GM10266 (cell line): Measurements from ENCODE around the gene FYTTD1.

ENCODE experiments used
- DNase-seq: peaks from one replicate; pipeline ENCODE4 v3.0.0; 2012; ENCODE audit errors: extremely low spot score
- TF ChIP-seq, protein P1 (sequence below): IDR thresholded peaks from 2 replicates; pipeline ENCODE4 v1.5.1; 2012; ENCODE audit warnings: mild to moderate bottlenecking, low read depth; ENCODE audit not compliant: control insufficient read depth, insufficient read depth; ENCODE audit errors: missing control alignments

The FYTTD1 gene

GRCh38 chr3:197791892-197792647 lies 42.4 kb downstream of the FYTTD1 start:
- peak; percentile 59 for DNase-seq
- TF ChIP-seq, protein P1, sequence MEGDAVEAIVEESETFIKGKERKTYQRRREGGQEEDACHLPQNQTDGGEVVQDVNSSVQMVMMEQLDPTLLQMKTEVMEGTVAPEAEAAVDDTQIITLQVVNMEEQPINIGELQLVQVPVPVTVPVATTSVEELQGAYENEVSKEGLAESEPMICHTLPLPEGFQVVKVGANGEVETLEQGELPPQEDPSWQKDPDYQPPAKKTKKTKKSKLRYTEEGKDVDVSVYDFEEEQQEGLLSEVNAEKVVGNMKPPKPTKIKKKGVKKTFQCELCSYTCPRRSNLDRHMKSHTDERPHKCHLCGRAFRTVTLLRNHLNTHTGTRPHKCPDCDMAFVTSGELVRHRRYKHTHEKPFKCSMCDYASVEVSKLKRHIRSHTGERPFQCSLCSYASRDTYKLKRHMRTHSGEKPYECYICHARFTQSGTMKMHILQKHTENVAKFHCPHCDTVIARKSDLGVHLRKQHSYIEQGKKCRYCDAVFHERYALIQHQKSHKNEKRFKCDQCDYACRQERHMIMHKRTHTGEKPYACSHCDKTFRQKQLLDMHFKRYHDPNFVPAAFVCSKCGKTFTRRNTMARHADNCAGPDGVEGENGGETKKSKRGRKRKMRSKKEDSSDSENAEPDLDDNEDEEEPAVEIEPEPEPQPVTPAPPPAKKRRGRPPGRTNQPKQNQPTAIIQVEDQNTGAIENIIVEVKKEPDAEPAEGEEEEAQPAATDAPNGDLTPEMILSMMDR, result no peak

DNA sequence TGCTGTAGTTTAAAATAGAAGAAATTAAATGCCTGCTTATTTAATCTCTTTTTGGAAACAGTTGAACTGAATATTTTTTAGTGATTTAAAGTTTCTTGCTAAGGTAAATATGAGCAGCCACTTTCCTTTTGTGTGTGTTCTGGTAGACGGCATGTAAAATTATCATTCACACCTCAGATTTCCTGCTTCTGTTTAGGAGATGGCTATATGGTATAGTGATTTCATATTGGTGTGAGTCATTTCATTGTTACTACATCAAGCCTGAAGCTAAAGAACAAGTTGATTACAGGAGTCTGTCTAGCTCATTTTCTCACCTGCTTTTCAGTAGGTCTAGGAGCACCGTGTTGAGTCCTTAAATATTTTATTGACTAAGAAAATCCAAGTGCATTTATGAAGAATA lies 43.6 kb downstream of the FYTTD1 start:
- TF ChIP-seq, protein P1, result no peak
- peak; percentile 75 for DNase-seq

GRCh38 chr3:197794115-197794514 lies 44.4 kb downstream of the FYTTD1 start:
- TF ChIP-seq, protein P1, result no peak
- no peak for DNase-seq

DNA sequence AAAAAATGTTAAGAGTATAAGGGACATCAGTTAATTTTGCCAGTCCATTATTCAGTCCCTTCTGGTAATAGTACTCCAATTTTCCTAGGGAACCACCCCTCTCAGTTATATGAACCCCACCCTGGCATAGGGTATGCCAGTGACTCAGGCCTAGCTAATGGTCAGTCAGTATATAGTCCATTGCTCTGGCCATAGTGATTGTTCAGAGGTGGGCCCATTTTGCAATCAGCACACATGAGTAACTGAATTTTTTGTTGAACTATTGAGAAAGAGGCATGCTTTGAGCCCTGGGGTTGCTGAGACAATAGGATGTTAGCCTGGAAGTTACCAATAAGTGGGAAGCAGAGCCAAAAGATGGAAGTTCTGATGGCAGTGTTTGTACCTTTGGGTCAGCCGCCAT lies 45.5 kb downstream of the FYTTD1 start:
- TF ChIP-seq, protein P1, result no peak
- no peak for DNase-seq

- DNase-seq, result no peak
Measured at GRCh38 chr3:197796087-197796486, 46.4 kb downstream of the FYTTD1 start.

DNA sequence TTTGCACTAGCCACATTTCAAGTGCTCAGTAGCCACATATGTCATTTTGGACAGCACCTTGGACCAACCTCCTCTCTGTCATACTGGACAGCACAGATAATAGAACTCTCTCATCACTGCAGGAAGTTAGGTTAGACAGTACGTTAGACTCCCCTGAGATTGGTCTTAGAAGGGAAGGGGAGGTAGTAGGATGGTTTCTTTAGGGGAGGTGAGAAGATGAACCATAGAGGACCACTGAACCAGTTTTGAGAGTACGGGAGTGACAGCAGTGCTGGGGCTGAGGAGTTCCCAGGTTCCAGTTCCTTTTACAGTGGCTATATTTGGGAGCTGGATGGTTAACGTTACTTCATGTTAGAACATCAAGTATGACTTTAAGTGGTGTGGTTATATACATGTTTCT lies 49.2 kb downstream of the FYTTD1 start:
- TF ChIP-seq, protein P1, result no peak
- peak; percentile 70 for DNase-seq

More at GRCh38 chr3:197796087-197796486, 46.4 kb downstream of the FYTTD1 start:
- TF ChIP-seq, protein P1, result no peak

DNA sequence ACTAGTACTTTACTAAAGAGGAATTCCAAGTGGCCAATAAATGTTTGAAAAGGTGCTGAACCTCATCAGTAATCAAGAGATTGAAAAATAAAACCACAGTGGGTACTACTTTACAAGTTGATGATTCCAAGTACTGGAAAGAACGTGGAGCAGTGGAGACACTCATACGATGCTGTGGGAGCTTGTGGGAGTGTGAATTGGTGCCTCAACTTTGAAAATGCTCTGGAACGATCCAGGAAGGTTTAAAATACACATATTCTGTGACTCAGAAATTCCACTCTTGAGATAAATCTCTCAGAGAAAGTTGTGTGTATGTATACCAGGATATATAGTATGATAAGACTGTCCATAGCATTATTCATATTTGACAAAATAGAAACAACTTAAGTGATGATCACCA lies 50.7 kb downstream of the FYTTD1 start:
- no peak for DNase-seq
- TF ChIP-seq, protein P1, result no peak
